Thymus (tissue), 11 donors: ENCODE results near the gene COG2. TPM values are rescaled to one million over a fixed set of nuclear protein-coding genes. Genes with fewer than 3 reads are reported as not detected.
"Not testable (repeated sequence)": the region's sequence is repeated elsewhere in the genome, so short reads cannot be mapped to it uniquely, and the experiment has no call there.

Source experiments
- DNase-seq, 9 donors: peaks; one replicate each; pipeline ENCODE4 v3.0.0-alpha.2; 2013; ENCODE audit warnings: low spot score in 9 of 9, low read depth in 6 of 9, missing footprints in 1 of 9
- H3K27ac ChIP-seq, 2 donors: one replicate each; pipeline ENCODE4 v1.5.1; 2013; ENCODE audit warnings: control low read depth in 1 of 2, low read depth in 1 of 2, low read length in 1 of 2, mild to moderate bottlenecking in 1 of 2, moderate library complexity in 1 of 2
- H3K27me3 ChIP-seq, 2 donors: one replicate each; pipeline ENCODE4 v1.5.1; 2013; ENCODE audit warnings: low read length in 1 of 2; ENCODE audit not compliant: control insufficient read depth in 2 of 2, insufficient read depth in 1 of 2
- H3K36me3 ChIP-seq, 2 donors: one replicate each; pipeline ENCODE4 v1.5.1; 2013; ENCODE audit warnings: low read length in 1 of 2, mild to moderate bottlenecking in 1 of 2, moderate library complexity in 1 of 2; ENCODE audit not compliant: control insufficient read depth in 2 of 2, insufficient read depth in 2 of 2
- H3K4me1 ChIP-seq, 2 donors: one replicate each; pipeline ENCODE4 v1.5.1; 2013; ENCODE audit warnings: low read length in 2 of 2; ENCODE audit not compliant: control insufficient read depth in 2 of 2, insufficient read depth in 2 of 2
- H3K4me3 ChIP-seq, 2 donors: one replicate each; pipeline ENCODE4 v1.5.1; 2013; ENCODE audit warnings: low read length in 2 of 2, control low read depth in 1 of 2, mild to moderate bottlenecking in 1 of 2
- H3K9me3 ChIP-seq, 2 donors: one replicate each; pipeline ENCODE4 v1.5.1; 2013; ENCODE audit warnings: low read length in 1 of 2, mild to moderate bottlenecking in 1 of 2; ENCODE audit not compliant: control insufficient read depth in 2 of 2, insufficient read depth in 1 of 2
- WGBS: extraction: QIAGEN DNeasy Blood & Tissue Kit; methylation state at CpG from one replicate; pipeline ENCODE4 v1.1.7; 2013; 5-methylcytosine and 5-hydroxymethylcytosine counted together
- polyA plus RNA-seq: library from polyadenylated mRNA; stranded (reverse); fragments of 200-250 nt; gene quantifications from one replicate; pipeline ENCODE4 v1.2.3, GENCODE V29; 2013
- total RNA-seq: library from RNA; stranded (reverse); fragments of 120-200 nt; gene quantifications from one replicate; pipeline ENCODE4 v1.2.4, GENCODE V29; 2013
- donor health status: healthy.

COG2 gene
- total and polyA plus RNA-seq, 2 donors, result 20.1 to 27.1 TPM

DNA sequence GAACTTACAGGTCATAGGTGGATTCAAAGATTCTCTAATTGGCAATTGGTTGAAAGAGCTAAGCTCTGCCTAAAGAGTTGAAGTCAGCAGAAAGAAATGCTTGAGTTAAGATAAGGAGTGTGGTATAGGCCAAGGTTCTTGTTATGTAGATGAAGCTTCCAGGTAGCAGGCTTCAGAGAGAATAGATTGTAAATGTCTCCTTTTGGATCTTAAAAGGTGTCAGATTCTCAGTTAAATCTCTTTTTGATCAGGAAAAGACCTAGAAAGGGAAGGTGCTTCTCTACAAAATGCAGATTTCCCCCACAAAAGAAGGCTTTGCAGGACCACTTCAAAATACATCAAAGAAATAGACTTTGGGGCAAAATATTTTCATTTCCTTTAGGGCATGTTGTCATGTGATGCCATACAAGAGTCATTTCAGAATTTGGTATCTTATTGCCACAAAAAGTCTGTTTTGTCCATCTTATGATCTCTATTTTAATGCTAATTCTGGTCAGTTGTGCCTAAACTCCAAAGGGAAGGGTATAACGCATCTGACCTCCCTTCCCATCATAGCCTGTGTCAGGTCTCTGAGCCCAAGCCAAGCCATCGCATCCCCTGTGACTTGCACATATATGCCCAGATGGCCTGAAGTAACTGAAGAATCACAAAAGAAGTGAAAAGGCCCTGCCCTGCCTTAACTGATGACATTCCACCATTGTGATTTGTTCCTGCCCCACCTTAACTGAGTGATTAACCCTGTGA lies 41.5 kb upstream of the COG2 start:
- not testable (repeated sequence) for H3K36me3 ChIP-seq, H3K4me3 ChIP-seq, H3K9me3 ChIP-seq, H3K27ac ChIP-seq, H3K4me1 ChIP-seq, H3K27me3 ChIP-seq, DNase-seq
- WGBS, result 95% methylated on average over 2 of the region's 2 CpGs

DNA sequence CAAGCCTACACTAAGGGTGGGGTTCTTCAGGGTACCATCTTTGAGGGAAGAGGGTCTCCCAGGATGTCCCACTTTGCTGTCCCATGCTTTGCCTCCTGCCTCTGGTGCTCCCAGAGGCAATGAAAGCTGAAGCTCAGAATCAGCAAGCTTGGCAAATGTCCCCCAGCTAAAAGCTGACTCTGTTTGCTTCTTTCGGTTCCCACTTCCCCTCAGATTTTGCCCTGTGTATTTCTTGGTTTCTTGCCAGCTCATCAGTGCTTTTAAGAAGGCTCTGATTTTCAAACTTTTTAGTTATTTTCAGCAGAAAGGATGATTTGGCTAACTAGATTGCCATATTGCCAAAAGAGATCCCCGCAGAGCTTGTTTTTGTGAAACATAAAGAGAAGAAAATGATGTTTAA lies 33.1 kb upstream of the COG2 start:
- no peaks in the 10 kb centered on the region for H3K9me3 ChIP-seq
- H3K27ac ChIP-seq, result no peak overlapping the region
- H3K36me3 ChIP-seq, result no peaks in the 10 kb centered on the region
- WGBS, result 64% methylated on average over 2 of the region's 2 CpGs
- H3K4me1 ChIP-seq, result no peaks in the 10 kb centered on the region
- no peak overlapping the region for H3K4me3 ChIP-seq
- DNase-seq, result peak in 1 of 9 donors; percentile 22
- H3K27me3 ChIP-seq, result no peaks in the 10 kb centered on the region

DNA sequence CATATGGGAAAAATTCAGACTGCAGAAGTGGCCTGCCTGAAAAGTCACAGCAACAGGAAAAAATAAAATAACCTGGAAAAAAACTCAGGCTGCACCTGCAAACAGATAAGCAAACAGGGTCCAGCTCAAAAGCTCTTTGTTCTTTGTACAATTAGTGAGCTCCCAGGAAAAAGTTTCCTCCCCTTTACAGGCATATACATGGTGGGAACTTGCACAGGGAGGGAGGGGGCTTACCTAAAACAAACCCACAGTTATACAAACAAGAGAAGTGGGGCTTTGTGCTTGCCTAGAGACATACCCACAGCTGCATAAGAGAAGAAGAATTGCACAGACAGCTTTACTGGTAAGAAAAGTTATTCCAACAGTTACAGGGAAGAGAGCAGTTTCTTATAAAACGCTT lies 31.7 kb upstream of the COG2 start:
- 95% methylated on average over 1 of the region's 1 CpG for WGBS
- Histone ChIP-seq H3K27ac (no peak overlapping the region), H3K9me3 (no peaks in the 10 kb centered on the region), H3K4me1 (no peaks in the 10 kb centered on the region), H3K27me3 (no peaks in the 10 kb centered on the region), H3K36me3 (no peaks in the 10 kb centered on the region), H3K4me3 (no peak overlapping the region)
- no peak for DNase-seq

DNA sequence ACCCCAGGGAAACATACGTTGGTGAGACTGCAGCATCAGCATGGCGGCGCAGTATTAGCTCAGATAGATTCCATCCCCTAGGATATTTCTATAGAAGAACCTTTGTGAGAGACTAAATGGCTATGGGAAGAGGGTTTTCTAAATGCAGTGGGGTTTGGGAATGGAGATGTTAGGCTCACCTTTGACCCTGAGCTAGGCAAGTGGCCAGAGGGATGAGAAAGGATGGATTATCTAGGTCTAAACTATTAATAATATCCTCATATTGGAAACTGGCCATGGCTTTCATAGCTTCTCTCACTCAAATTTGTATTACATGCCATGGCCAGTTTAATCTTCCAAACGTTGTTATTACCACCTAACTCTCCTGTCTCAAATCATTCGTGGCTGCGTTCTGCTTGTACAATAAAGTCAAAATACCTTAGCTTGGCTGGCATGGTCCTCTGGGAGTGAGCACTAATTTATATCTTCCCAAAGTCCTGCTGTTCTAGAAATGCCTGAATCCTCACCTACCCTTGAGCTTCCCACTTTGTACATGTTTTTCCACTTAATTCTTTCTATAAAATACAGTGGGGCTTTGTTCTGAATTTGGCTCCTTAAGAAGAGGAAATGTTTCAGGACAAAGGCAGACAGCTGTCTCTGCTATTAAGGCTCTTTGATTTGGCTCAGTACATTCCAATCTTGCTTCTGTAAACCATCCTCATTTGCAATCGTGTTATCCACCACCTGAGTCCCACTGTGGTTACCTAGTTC lies 31.0 kb upstream of the COG2 start:
- H3K4me1 ChIP-seq, result no peaks in the 10 kb centered on the region
- H3K4me3 ChIP-seq, result no peak overlapping the region
- H3K27me3 ChIP-seq, result no peaks in the 10 kb centered on the region
- no peaks in the 10 kb centered on the region for H3K36me3 ChIP-seq
- no peak for DNase-seq
- 92% methylated on average over 7 of the region's 7 CpGs for WGBS
- H3K9me3 ChIP-seq, result no peaks in the 10 kb centered on the region
- H3K27ac ChIP-seq, result no peak overlapping the region

DNA sequence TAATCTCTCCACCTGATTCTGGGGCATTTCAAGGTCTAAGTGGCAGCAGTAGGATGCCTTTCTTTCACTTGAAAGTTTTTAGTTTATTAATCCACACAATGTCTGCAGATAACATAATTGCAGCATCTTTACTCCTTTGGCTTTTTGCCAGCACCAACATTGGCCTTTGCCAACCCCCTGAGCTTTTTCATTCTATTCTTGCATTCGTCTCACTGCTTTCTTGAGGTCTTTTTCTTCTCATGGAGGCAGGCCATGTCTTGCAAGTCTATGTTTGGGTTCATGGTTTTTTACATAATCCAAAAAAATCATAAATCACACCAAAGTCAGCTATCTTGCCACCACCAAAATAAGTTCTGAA lies 30.4 kb upstream of the COG2 start:
- 89% methylated on average over 1 of the region's 1 CpG for WGBS
- Histone ChIP-seq H3K9me3 (no peaks in the 10 kb centered on the region), H3K27me3 (no peaks in the 10 kb centered on the region), H3K36me3 (no peaks in the 10 kb centered on the region), H3K27ac (no peak overlapping the region), H3K4me3 (no peak overlapping the region), H3K4me1 (no peaks in the 10 kb centered on the region)
- no peak for DNase-seq

DNA sequence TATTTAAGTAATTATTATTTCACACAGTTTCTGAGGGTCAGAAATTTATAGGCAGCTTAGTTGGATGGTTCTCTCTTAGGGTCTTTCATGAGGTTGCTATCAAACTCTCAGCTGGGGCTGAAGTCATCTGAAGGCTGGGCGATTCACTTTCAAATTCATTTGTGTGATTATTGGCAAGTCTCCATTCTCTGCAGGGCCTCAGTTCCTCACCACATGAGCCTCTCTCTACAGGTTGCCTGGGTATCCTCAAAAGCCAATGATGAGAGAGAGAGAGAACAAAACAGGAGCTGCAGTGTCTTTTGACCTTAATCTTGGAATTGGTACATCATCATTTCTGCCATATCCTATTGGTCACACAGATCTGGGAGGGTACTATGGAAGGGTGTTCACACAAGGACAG lies 29.6 kb upstream of the COG2 start:
- H3K9me3 ChIP-seq, result no peaks in the 10 kb centered on the region
- 98% methylated on average over 1 of the region's 1 CpG for WGBS
- H3K36me3 ChIP-seq, result no peaks in the 10 kb centered on the region
- DNase-seq, result no peak
- no peak overlapping the region for H3K4me3 ChIP-seq
- no peak overlapping the region for H3K27ac ChIP-seq
- H3K4me1 ChIP-seq, result no peaks in the 10 kb centered on the region
- H3K27me3 ChIP-seq, result no peaks in the 10 kb centered on the region

DNA sequence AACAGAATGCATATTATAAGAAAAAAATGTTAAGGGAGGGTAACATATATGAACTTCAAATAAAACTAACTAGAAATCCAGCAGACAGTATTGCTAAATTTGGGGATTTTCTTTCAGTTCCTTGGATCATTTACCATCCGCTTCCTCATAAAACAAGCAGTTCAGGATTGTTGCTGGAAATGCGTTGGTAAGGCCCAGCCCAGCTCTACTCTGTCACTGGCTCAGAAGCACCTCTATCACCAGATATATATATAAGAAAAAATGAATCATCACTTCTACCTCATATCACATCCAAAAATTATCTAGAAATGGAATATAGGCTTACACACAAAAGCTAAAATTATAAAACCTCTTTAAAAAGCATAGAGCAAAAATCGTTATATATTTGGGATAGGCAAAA lies 28.2 kb upstream of the COG2 start:
- Histone ChIP-seq H3K27ac (no peak overlapping the region), H3K4me1 (no peaks in the 10 kb centered on the region), H3K4me3 (no peak overlapping the region), H3K36me3 (no peaks in the 10 kb centered on the region), H3K9me3 (no peaks in the 10 kb centered on the region), H3K27me3 (no peaks in the 10 kb centered on the region)
- no peak for DNase-seq
- WGBS, result 98% methylated on average over 3 of the region's 3 CpGs

DNA sequence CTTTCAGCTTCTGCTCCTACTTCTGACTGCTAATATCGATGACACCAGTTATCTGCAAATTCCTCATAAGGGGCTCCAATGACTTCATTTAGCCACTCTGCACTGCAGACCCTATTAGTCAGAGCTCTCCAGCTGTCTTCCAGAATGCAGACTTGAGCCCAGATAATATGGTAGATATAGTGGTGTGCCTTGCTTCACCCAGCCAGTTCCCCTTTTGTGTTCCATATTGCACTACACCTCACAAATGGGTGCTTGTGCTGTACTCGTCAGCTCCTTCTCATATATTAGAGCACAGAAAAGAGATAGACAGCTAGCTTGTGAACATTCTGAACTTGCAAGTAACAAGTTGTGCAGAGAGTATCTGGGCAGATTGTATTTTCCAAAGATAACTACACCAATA lies 23.7 kb upstream of the COG2 start:
- no peak for DNase-seq
- 92% methylated on average over 2 of the region's 2 CpGs for WGBS
- Histone ChIP-seq H3K9me3 (no peaks in the 10 kb centered on the region), H3K4me1 (no peaks in the 10 kb centered on the region), H3K27me3 (no peaks in the 10 kb centered on the region), H3K36me3 (no peaks in the 10 kb centered on the region), H3K4me3 (no peak overlapping the region), H3K27ac (no peak overlapping the region)

DNA sequence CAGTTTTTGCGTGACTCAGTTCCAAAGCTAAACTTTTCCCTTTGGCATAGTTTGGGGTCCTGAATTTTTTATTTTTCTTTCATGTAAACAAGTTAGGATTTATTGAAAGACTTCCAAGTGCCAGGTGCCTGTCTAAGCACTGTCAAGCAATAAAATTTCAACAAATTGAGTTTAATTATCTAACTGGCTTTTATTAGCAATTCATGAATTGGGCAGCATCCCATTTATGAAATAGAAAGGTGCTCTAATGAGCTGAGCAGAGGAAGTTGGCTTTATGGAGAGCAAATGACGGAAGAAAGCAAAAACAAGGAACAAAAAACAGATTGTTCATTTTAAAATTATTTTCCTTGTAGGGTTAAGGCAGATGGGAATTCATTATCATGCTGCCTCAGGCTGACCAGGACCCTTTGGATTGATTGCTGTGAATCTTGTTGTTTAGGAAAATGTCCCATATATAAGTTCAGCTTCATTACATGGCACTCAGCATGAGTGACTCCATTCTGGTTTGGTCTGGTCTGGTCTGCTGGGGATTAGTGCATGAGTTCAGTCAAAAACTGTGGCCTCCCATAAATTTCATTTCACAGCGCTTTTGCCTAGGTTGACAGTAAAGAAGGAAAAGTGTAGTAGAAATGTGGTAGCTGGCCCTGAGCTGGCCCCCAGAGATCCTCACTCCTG lies 21.5 kb upstream of the COG2 start:
- DNase-seq, result no peak
- Histone ChIP-seq H3K36me3 (no peaks in the 10 kb centered on the region), H3K27ac (no peak overlapping the region), H3K4me1 (no peaks in the 10 kb centered on the region), H3K27me3 (no peaks in the 10 kb centered on the region), H3K4me3 (no peak overlapping the region), H3K9me3 (no peaks in the 10 kb centered on the region)
- 95% methylated on average over 3 of the region's 3 CpGs for WGBS
